Lung (tissue), 12 donors: ENCODE measurements around the gene PHGDH. TPM values are rescaled to one million over a fixed set of nuclear protein-coding genes. Genes with fewer than 3 reads are reported as not detected.
"Not testable (repeated sequence)": the region's sequence is repeated elsewhere in the genome, so short reads cannot be mapped to it uniquely, and the experiment has no call there.

Source experiments
- ATAC-seq: fragments of 200-7000 bp; cut with Tn5 transposase; one replicate; pipeline ENCODE4 v1.9.1; 2020; ENCODE audit warnings: moderate number of reproducible peaks; ENCODE audit not compliant: insufficient read depth, low FRiP score
- DNase-seq, 3 donors: peaks; one replicate each; pipeline ENCODE4 v3.0.0-alpha.2; 2013 to 2017
- H3K27ac ChIP-seq, 2 donors: one replicate each; pipeline ENCODE4 v1.5.1; 2013; ENCODE audit warnings: mild to moderate bottlenecking in 2 of 2, moderate library complexity in 2 of 2, control low read depth in 1 of 2, inconsistent platforms in 1 of 2, low read depth in 1 of 2, low read length in 1 of 2
- H3K27me3 ChIP-seq, 3 donors: one replicate each; pipeline ENCODE4 v1.5.1; 2013; ENCODE audit warnings: low read length in 2 of 3; ENCODE audit not compliant: control insufficient read depth in 3 of 3, insufficient read depth in 3 of 3
- H3K36me3 ChIP-seq, 4 donors: one replicate each; pipeline ENCODE4 v1.5.1; 2013; ENCODE audit warnings: low read length in 4 of 4, mild to moderate bottlenecking in 1 of 4, moderate library complexity in 1 of 4; ENCODE audit not compliant: control insufficient read depth in 4 of 4, insufficient read depth in 4 of 4
- H3K4me1 ChIP-seq, 5 donors: one replicate each; pipeline ENCODE4 v1.5.1; 2013; ENCODE audit warnings: low read length in 5 of 5, mild to moderate bottlenecking in 2 of 5, moderate library complexity in 1 of 5; ENCODE audit not compliant: control insufficient read depth in 5 of 5, insufficient read depth in 5 of 5
- H3K4me3 ChIP-seq: one replicate; pipeline ENCODE4 v1.5.1; 2013; ENCODE audit warnings: mild to moderate bottlenecking, control low read depth, moderate library complexity
- H3K9ac ChIP-seq, 2 donors: one replicate each; pipeline ENCODE4 v1.5.1; 2013; ENCODE audit warnings: low read length in 2 of 2, control low read depth in 1 of 2; ENCODE audit not compliant: insufficient read depth in 1 of 2
- H3K9me3 ChIP-seq, 4 donors: one replicate each; pipeline ENCODE4 v1.5.1; 2013; ENCODE audit warnings: low read length in 3 of 4, mild to moderate bottlenecking in 1 of 4, moderate library complexity in 1 of 4; ENCODE audit not compliant: control insufficient read depth in 4 of 4, insufficient read depth in 3 of 4
- CTCF ChIP-seq: IDR thresholded peaks from 2 replicates; pipeline ENCODE4 v1.5.1; 2012; ENCODE audit warnings: mild to moderate bottlenecking; ENCODE audit errors: control extremely low read depth, extremely low read depth
- WGBS, 2 donors: extraction: QIAGEN DNeasy Blood & Tissue Kit; methylation state at CpG; one replicate each; pipeline ENCODE4 v1.1.7; 2013; 5-methylcytosine and 5-hydroxymethylcytosine counted together
- polyA plus RNA-seq, 2 donors: library from polyadenylated mRNA; stranded (reverse); fragments of 200-250 nt; gene quantifications; one replicate each; pipeline ENCODE4 v1.2.1, GENCODE V29; 2013
- total RNA-seq, 2 donors: library from RNA; depleted of rRNA in 1 of 2; stranded (reverse); fragments of >200 nt in 1 of 2; gene quantifications; one replicate each; pipeline ENCODE4 v1.2.1, GENCODE V29; 2014 to 2021
- donor health status: control.
- donor health status: control.
- donor health status: Bipolar disorder and iron deficiency.
- donor health status: healthy.
- donor health status: DM: yes; HTN: yes; CAD: no.

Gene PHGDH
- total and polyA plus RNA-seq, 4 donors, result 28.8 to 133 (median 34.2) TPM

DNA sequence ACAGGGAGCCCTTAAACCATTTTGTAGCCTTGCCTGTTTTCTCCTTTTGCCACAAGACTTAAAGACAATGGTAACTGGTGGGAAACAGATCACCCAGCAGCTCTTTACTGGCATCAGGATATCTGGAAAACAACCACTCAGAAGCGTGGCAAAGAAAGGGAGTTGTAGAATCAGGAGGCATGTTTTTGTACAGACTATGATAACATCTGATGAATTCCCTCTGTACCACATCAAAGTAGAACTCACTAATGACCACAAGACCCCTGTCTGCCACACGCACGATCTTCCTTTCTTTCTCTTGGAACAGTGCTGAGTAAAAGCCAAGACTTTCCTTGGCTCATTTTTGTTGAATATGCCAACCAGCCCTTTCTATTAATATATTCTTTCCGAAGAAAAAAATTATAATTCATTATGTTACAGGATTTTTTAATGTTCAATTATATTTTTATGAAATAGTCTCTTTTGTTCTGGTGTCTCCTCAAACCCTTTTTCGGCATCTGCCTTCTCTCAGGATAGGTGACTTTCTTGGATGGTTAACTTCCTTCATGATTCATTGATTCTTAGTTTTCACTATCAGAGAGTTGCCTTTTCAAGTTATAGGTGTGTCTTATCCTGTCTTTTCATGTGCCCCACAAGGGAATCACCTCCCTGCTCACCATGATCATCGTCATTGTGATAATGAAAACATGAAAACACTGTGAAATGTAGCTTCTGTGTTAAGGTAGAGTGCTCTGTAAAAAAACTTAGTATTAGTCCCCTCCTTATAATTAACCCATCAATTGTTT, 7.9 kb upstream of the PHGDH start:
- H3K27ac ChIP-seq, result no peak overlapping the region
- DNase-seq, result no peak
- 81 to 93% methylated on average over 6 of the region's 6 CpGs for WGBS, 2 donors

DNA sequence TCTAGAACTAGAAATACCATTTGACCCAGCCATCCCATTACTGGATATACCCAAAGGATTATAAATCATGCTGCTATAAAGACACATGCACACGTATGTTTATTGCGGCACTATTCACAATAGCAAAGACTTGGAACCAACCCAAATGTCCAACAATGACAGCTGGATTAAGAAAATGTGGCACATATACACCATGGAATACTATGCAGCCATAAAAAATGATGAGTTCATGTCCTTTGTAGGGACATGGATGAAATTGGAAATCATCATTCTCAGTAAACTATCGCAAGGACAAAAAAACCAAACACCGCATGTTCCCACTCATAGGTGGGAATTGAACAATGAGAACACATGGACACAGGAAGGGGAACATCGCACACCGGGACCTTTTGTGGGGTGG, 5.1 kb upstream of the PHGDH start:
- H3K27ac ChIP-seq, H3K36me3 ChIP-seq, ATAC-seq, H3K4me3 ChIP-seq, H3K9ac ChIP-seq, H3K27me3 ChIP-seq, H3K9me3 ChIP-seq, DNase-seq, H3K4me1 ChIP-seq: not testable (repeated sequence)
- 88 to 92% methylated on average over 6 of the region's 6 CpGs for WGBS, 2 donors

More for the DNA sequence above, 7.9 kb upstream of the PHGDH start:
- Histone ChIP-seq H3K36me3 (peaks cover 0 to 2% (median 0%) of the 10 kb centered on the region in 4 donors), H3K4me1 (no peaks in the 10 kb centered on the region), H3K27me3 (no peaks in the 10 kb centered on the region), H3K9ac (no peak overlapping the region), H3K9me3 (peaks cover 0 to 9% (median 4%) of the 10 kb centered on the region in 4 donors), H3K4me3 (no peak overlapping the region)
- TF ChIP-seq CTCF, result no peak
- ATAC-seq, result no peak

- not testable (repeated sequence) for ATAC-seq, H3K4me3 ChIP-seq, H3K9ac ChIP-seq, DNase-seq, H3K27ac ChIP-seq, H3K27me3 ChIP-seq, H3K36me3 ChIP-seq, H3K9me3 ChIP-seq
- H3K4me1 ChIP-seq, result peaks cover 0 to 35% (median 23%) of the 10 kb centered on the region in 5 donors
- WGBS, 2 donors, result 12 to 13% methylated on average over 8 of the region's 10 CpGs
Measured at GRCh38 chr1:119711356-119711803, 354 bp upstream of the PHGDH start.

DNA sequence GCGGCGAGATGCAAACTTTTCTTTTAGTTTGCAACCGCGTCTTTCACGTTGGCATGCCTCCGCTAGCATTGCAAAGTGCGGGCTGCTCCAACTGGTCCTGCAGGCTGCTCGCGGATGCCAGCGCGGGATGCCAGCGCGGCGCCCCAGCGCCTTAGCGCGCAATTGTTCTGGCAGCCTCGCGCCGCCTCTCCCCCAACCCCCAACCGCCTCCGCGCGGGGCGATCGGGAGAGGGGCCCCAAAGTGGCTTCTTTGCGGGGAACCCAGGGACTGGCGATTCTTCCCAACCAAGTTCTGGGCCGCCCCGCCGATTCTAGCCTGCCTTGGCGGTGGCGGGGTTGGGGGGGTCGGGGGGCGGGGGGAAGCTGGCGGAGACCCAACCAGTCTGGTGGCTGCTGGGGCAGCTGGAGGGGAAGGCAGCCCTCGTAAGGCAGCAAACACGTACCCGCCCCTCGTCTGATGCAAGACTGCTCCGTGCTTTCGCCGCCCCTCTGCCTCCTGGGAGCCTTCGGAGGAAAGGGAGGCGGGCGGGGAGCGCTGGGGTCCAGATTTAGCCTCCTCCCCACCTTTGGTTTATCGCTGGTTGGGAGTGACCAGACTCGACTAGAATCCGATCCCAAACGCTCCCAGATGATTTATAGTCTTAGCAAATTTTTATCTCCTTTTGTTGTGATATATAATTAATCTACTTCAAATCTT, 756 bp downstream of the PHGDH start:
- peak; percentile 68 for ATAC-seq
- Histone ChIP-seq H3K9me3 (no peaks in the 10 kb centered on the region), H3K9ac (peak overlapping the region; percentile 60 to 73), H3K4me1 (peaks cover 0 to 35% (median 23%) of the 10 kb centered on the region in 5 donors), H3K27ac (peak overlapping the region in 1 of 2 donors; percentile 15), H3K36me3 (no peaks in the 10 kb centered on the region), H3K4me3 (peak overlapping the region; percentile 42), H3K27me3 (peaks cover 0 to 2% (median 0%) of the 10 kb centered on the region in 3 donors)
- WGBS, 2 donors, result 1 to 3% methylated on average over 45 to 51 of the region's 51 CpGs
- peak; percentile 92 to 97 (median 94) for DNase-seq
- no peak for TF ChIP-seq CTCF
